Testis (tissue), 3 donors: Measurements from ENCODE around the gene SERPINA9. TPM values are rescaled to one million over a fixed set of nuclear protein-coding genes. Genes with fewer than 3 reads are reported as not detected.
"Not testable (repeated sequence)": the region's sequence is repeated elsewhere in the genome, so short reads cannot be mapped to it uniquely, and the experiment has no call there.

Source experiments
- DNase-seq: peaks from one replicate; pipeline ENCODE4 v3.0.0-alpha.2; 2019
- H3K27ac ChIP-seq, 2 donors: fragments of 200-600 bp; sonication (generic); one replicate each; pipeline ENCODE4 v1.5.1; 2019
- H3K27me3 ChIP-seq: fragments of 200-600 bp; sonication (generic); one replicate; pipeline ENCODE4 v1.5.1; 2019
- H3K36me3 ChIP-seq: fragments of 200-600 bp; sonication (generic); one replicate; pipeline ENCODE4 v1.5.1; 2017; ENCODE audit warnings: low read depth; ENCODE audit errors: missing control alignments
- H3K4me1 ChIP-seq: fragments of 200-600 bp; sonication (generic); one replicate; pipeline ENCODE4 v1.5.1; 2019
- H3K4me3 ChIP-seq, 2 donors: fragments of 200-600 bp; sonication (generic); one replicate each; pipeline ENCODE4 v1.5.1; 2017 to 2019
- H3K9me3 ChIP-seq: fragments of 200-600 bp; sonication (generic); one replicate; pipeline ENCODE4 v1.5.1; 2017
- POLR2A ChIP-seq: fragments of 450-650 bp; IDR thresholded peaks from one replicate; pipeline ENCODE4 v1.6.1; 2017; ENCODE audit warnings: antibody characterized with exemption, mild to moderate bottlenecking, moderate library complexity
- WGBS, 2 donors: methylation state at CpG; one replicate each; pipeline ENCODE4 v1.1.5; 2018; 5-methylcytosine and 5-hydroxymethylcytosine counted together
- intact Hi-C: fragments of 100-400 bp; cut with DNase I; formaldehyde crosslinking; loops from one replicate; pipeline ENCODE4 v1.15.1; 2023; ENCODE audit warnings: low total_unique reads
- polyA plus RNA-seq: library from polyadenylated mRNA; stranded (reverse); fragments of 350-450 nt; fragmentation: Illumina TruSeq; extraction: RNeasy Lipid Tissue Mini Kit (QIAGEN cat#74804); gene quantifications from one replicate; pipeline ENCODE4 v1.2.3, GENCODE V29; 2014; ENCODE audit warnings: low read depth, low replicate concordance; ENCODE audit not compliant: insufficient read depth
- total RNA-seq, 2 donors: library from RNA; depleted of rRNA; stranded (reverse); fragments of >200 nt; gene quantifications; one replicate each; pipeline ENCODE4 v1.2.3, GENCODE V29; 2016
- TF ChIP-seq, protein P1 (sequence below), 3 experiments: fragments of 450-650 bp in 2 of 3; fragments of 200-600 bp in 1 of 3; sonication (generic) in 1 of 3; IDR thresholded peaks; one replicate each; pipeline ENCODE4 v1.5.1; 2016 to 2019; ENCODE audit warnings: antibody characterized with exemption in 3 of 3, mild to moderate bottlenecking in 2 of 3, moderate library complexity in 1 of 3

Gene SERPINA9
- total and polyA plus RNA-seq, 3 donors from 2014 or later: not detected

GRCh38 chr14:94427016-94427613 is 48.9 kb downstream of the SERPINA9 start:
- DNase-seq: no peak
- H3K9me3 ChIP-seq: no peaks in the 10 kb centered on the region
- WGBS, 2 donors: 79 to 80% methylated on average over 9 of the region's 9 CpGs
- H3K27me3 ChIP-seq: no peaks in the 10 kb centered on the region
- TF ChIP-seq POLR2A: no peak
- no peak overlapping the region for H3K27ac ChIP-seq
- no peak overlapping the region for H3K4me3 ChIP-seq
- intact Hi-C loops: no loop called here
- no peaks in the 10 kb centered on the region for H3K36me3 ChIP-seq
- peaks cover 3% of the 10 kb centered on the region for H3K4me1 ChIP-seq

DNA sequence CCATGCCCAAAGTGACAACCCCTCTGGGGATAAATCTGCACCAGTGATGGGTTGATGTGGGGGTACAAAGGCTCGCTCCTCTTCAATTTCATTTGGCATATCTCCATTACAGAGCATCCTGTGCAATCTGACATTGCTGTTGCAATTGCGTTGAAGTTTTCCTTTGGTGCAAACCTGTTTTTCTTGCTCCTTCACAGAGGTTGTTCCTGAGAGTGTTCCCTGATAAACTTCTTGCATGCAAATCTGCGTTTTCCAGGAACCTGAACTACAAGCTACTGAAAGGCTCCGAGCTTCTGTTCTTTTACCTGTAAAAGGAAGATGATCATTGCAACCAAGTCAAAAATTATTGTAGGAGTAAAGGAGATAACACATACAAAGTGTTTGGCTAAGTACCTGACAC is 49.5 kb downstream of the SERPINA9 start:
- Histone ChIP-seq H3K4me1 (peaks cover 3% of the 10 kb centered on the region), H3K27me3 (no peaks in the 10 kb centered on the region), H3K27ac (no peak overlapping the region), H3K36me3 (no peaks in the 10 kb centered on the region), H3K4me3 (no peak overlapping the region), H3K9me3 (no peaks in the 10 kb centered on the region)
- 91 to 94% methylated on average over 4 of the region's 4 CpGs for WGBS, 2 donors
- no peak for DNase-seq
- intact Hi-C loops: no loop called here
- TF ChIP-seq, protein P1, sequence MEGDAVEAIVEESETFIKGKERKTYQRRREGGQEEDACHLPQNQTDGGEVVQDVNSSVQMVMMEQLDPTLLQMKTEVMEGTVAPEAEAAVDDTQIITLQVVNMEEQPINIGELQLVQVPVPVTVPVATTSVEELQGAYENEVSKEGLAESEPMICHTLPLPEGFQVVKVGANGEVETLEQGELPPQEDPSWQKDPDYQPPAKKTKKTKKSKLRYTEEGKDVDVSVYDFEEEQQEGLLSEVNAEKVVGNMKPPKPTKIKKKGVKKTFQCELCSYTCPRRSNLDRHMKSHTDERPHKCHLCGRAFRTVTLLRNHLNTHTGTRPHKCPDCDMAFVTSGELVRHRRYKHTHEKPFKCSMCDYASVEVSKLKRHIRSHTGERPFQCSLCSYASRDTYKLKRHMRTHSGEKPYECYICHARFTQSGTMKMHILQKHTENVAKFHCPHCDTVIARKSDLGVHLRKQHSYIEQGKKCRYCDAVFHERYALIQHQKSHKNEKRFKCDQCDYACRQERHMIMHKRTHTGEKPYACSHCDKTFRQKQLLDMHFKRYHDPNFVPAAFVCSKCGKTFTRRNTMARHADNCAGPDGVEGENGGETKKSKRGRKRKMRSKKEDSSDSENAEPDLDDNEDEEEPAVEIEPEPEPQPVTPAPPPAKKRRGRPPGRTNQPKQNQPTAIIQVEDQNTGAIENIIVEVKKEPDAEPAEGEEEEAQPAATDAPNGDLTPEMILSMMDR (IDR thresholded peaks at IDR 0.05): no peak
- no peak for TF ChIP-seq POLR2A

DNA sequence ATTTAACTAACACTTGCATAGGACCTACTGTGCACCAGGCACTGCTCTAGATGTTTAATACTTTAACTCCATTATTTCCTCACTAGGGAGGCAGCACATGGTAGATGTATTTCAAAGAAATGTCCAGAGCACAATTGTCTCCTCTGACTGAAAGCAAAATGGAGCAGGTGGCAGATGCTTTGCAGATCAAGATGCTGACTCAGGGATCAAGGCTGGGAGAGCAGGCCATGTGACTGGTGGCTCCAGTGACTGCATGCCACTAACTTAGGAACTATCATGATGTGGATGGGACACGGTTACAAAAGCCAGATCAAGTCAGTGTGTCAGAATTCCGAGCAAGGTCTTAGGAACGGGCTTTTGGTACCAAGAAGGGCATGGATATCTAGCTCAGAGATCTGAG is 51.6 kb downstream of the SERPINA9 start:
- Histone ChIP-seq H3K27me3 (no peaks in the 10 kb centered on the region), H3K4me1 (peaks cover 3% of the 10 kb centered on the region), H3K9me3 (no peaks in the 10 kb centered on the region), H3K27ac (no peak overlapping the region), H3K36me3 (no peaks in the 10 kb centered on the region), H3K4me3 (no peak overlapping the region)
- DNase-seq: no peak
- intact Hi-C loops: no loop called here
- 78 to 86% methylated on average over 3 of the region's 3 CpGs for WGBS, 2 donors
- no peak for TF ChIP-seq POLR2A
- TF ChIP-seq, protein P1 (IDR thresholded peaks at IDR 0.05): no peak

- WGBS, 2 donors: 8 to 13% methylated on average over 13 of the region's 13 CpGs
- TF ChIP-seq, protein P1 (IDR thresholded peaks at IDR 0.05): peak; percentile 31 to 69 (median 68)
- TF ChIP-seq POLR2A: no peak
- no peak overlapping the region for H3K4me3 ChIP-seq
- no peak overlapping the region for H3K27ac ChIP-seq
- H3K36me3 ChIP-seq: no peaks in the 10 kb centered on the region
- intact Hi-C loops: no loop called here
- H3K27me3 ChIP-seq: no peaks in the 10 kb centered on the region
- peak; percentile 90 for DNase-seq
- H3K9me3 ChIP-seq: no peaks in the 10 kb centered on the region
- peaks cover 3% of the 10 kb centered on the region for H3K4me1 ChIP-seq
Observed at GRCh38 chr14:94423453-94424056, 52.4 kb downstream of the SERPINA9 start.

DNA sequence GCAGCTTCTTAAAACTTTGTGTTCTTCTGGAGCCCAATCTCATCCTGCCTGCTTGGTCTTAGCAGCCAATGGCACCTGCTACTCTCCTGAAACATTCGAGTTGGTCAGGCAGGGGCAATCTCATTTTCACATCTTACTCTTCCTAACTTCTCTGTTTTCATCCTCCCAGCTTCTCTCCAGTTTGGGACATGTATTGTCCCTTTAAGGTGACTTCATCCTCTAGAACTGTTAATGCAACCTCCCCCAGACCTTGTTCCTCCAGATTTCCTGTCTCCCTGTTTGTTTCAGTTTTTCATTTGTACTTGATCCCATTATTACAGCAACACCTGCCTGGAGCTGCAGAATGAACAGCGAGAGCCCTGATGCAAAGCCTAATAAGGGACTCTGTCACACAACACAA is 54.7 kb downstream of the SERPINA9 start:
- H3K36me3 ChIP-seq: no peaks in the 10 kb centered on the region
- intact Hi-C loops: no loop called here
- TF ChIP-seq POLR2A: no peak
- TF ChIP-seq, protein P1 (IDR thresholded peaks at IDR 0.05): no peak
- H3K9me3 ChIP-seq: no peaks in the 10 kb centered on the region
- no peak overlapping the region for H3K27ac ChIP-seq
- no peaks in the 10 kb centered on the region for H3K27me3 ChIP-seq
- DNase-seq: no peak
- 72 to 83% methylated on average over 2 of the region's 2 CpGs for WGBS, 2 donors
- no peak overlapping the region for H3K4me3 ChIP-seq
- H3K4me1 ChIP-seq: peaks cover 3% of the 10 kb centered on the region

- H3K4me1 ChIP-seq, intact Hi-C loops, DNase-seq, H3K36me3 ChIP-seq, H3K9me3 ChIP-seq, H3K4me3 ChIP-seq, H3K27me3 ChIP-seq, H3K27ac ChIP-seq: not testable (repeated sequence)
- 82 to 86% methylated on average over 3 of the region's 3 CpGs for WGBS, 2 donors
Observed at GRCh38 chr14:94417497-94418205, 58.3 kb downstream of the SERPINA9 start.
